ENCODE data around the gene COTL1. TPM values are rescaled to one million over a fixed set of nuclear protein-coding genes. Genes with fewer than 3 reads are reported as not detected.

COTL1 gene
- total and polyA plus RNA-seq, 9 of the 15 experiments (the other 6 are each of a cell fraction or from before 2014, with no cell fraction given): 27.7 to 185 (median 72.5) TPM

- TF ChIP-seq ZNF277 (CRISPR knock-in tag; IDR thresholded peaks at IDR 0.05; ENCODE audit: borderline replicate concordance) (no peak), BRF2 (IDR thresholded peaks at IDR 0.05; ENCODE audit: borderline replicate concordance, insufficient read depth, insufficient read length) (no peak), SAFB (IDR thresholded peaks at IDR 0.05; ENCODE audit: borderline replicate concordance, low read depth, low read length) (no peak), ARNT (IDR thresholded peaks at IDR 0.05) (peak in 1 of 2 experiments; percentile 90; a peak in 2 of 4 replicates), E2F3 (CRISPR knock-in tag; IDR thresholded peaks at IDR 0.05) (no peak), FOXK1 (CRISPR knock-in tag; IDR thresholded peaks at IDR 0.05; ENCODE audit: borderline replicate concordance) (no peak), ZNF639 (CRISPR knock-in tag; conservative IDR thresholded peaks at IDR 0.05 in 1 of 2, IDR thresholded peaks at IDR 0.05 in 1 of 2) (peak in 1 of 2 experiments; percentile 23; a peak in 1 of 4 replicates), RNF219 (CRISPR knock-in tag; IDR thresholded peaks at IDR 0.05) (no peak), ZNF407 (IDR thresholded peaks at IDR 0.05; ENCODE audit: low read depth) (no peak), MECOM (CRISPR knock-in tag; IDR thresholded peaks at IDR 0.05) (peak; percentile 58; the same call in 1 of the 2 replicates)
Observed at GRCh38 chr16:84593825-84594724, 23.8 kb downstream of the COTL1 start (continued).

All from K562 (cell line).